Measurements from ENCODE around the gene CDK5RAP2. TPM values are rescaled to one million over a fixed set of nuclear protein-coding genes. Genes with fewer than 3 reads are reported as not detected.

Gene CDK5RAP2
- total RNA-seq, 1 donor from 2014 or later = 63.6 TPM

GRCh38 chr9:120394058-120394669, 185.8 kb downstream of the CDK5RAP2 start:
- Histone ChIP-seq H3K36me3 (peaks cover 98% of the 10 kb centered on the region), H3K27ac (replicated peaks) (no peak overlapping the region), H3K4me3 (no peak overlapping the region), H3K4me1 (peaks cover under 1% of the 10 kb centered on the region), H3K9me3 (replicated peaks) (no peaks in the 10 kb centered on the region), H3K27me3 (ENCODE audit: low read depth) (no peaks in the 10 kb centered on the region)
- no peak for TF ChIP-seq CTCF (IDR thresholded peaks at IDR 0.05; ENCODE audit: borderline replicate concordance)
- no peak for DNase-seq
- intact Hi-C loops (cut with micrococcal nuclease) = no loop called here

GRCh38 chr9:120393386-120394057, 186.4 kb downstream of the CDK5RAP2 start:
- H3K9me3 ChIP-seq (replicated peaks) = no peaks in the 10 kb centered on the region
- H3K27me3 ChIP-seq (ENCODE audit: low read depth) = no peaks in the 10 kb centered on the region
- H3K27ac ChIP-seq (replicated peaks) = no peak overlapping the region
- H3K36me3 ChIP-seq = peaks cover 92% of the 10 kb centered on the region
- no peak overlapping the region for H3K4me3 ChIP-seq
- no peak for TF ChIP-seq CTCF (IDR thresholded peaks at IDR 0.05; ENCODE audit: borderline replicate concordance)
- H3K4me1 ChIP-seq = peaks cover 6% of the 10 kb centered on the region
- intact Hi-C loops (cut with micrococcal nuclease) = no loop called here
- no peak for DNase-seq

DNA sequence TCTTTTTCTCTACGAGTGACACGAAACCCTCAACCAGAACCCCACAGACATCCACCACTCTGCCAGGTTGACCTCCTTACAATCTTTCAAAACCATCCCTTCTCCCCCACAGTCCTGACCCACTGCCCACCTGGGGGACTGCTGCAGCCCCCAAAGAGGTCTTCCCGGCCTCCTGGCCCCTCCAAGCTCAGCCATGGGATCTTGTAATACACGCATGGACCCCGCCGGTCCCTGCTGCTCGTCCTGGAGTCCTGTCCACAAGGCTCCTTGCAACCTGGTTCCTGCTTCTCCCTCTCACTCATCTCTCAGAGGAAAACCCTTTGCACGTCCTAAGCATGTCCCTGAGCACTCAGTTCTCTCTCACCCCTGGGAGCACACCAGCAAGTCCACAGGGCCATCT, 187.3 kb downstream of the CDK5RAP2 start:
- H3K27ac ChIP-seq (replicated peaks) = no peak overlapping the region
- H3K4me1 ChIP-seq = peaks cover 13% of the 10 kb centered on the region
- no peak overlapping the region for H3K4me3 ChIP-seq
- H3K27me3 ChIP-seq (ENCODE audit: low read depth) = no peaks in the 10 kb centered on the region
- TF ChIP-seq CTCF (IDR thresholded peaks at IDR 0.05; ENCODE audit: borderline replicate concordance) = no peak
- intact Hi-C loops (cut with micrococcal nuclease) = no loop called here
- H3K36me3 ChIP-seq = peaks cover 83% of the 10 kb centered on the region
- H3K9me3 ChIP-seq (replicated peaks) = no peaks in the 10 kb centered on the region
- DNase-seq = no peak

- H3K4me1 ChIP-seq = peaks cover 16% of the 10 kb centered on the region
- H3K27ac ChIP-seq (replicated peaks) = no peak overlapping the region
- intact Hi-C loops (cut with micrococcal nuclease) = no loop called here
- no peaks in the 10 kb centered on the region for H3K27me3 ChIP-seq (ENCODE audit: low read depth)
- no peak for DNase-seq
- H3K9me3 ChIP-seq (replicated peaks) = no peaks in the 10 kb centered on the region
- peaks cover 80% of the 10 kb centered on the region for H3K36me3 ChIP-seq
- H3K4me3 ChIP-seq = no peak overlapping the region
- no peak for TF ChIP-seq CTCF (IDR thresholded peaks at IDR 0.05; ENCODE audit: borderline replicate concordance)
These were observed 187.7 kb downstream of the CDK5RAP2 start for GRCh38 chr9:120392245-120392644.

- Histone ChIP-seq H3K36me3 (peaks cover 75% of the 10 kb centered on the region), H3K9me3 (replicated peaks) (no peaks in the 10 kb centered on the region), H3K27ac (replicated peaks) (no peak overlapping the region), H3K4me3 (no peak overlapping the region), H3K4me1 (peaks cover 22% of the 10 kb centered on the region), H3K27me3 (ENCODE audit: low read depth) (no peaks in the 10 kb centered on the region)
- intact Hi-C loops (cut with micrococcal nuclease) = no loop called here
- no peak for DNase-seq
- TF ChIP-seq CTCF (IDR thresholded peaks at IDR 0.05; ENCODE audit: borderline replicate concordance) = no peak
These were observed 188.3 kb downstream of the CDK5RAP2 start for GRCh38 chr9:120391691-120392090.
